Skeletal muscle tissue (tissue), 4 donors: ENCODE results near the gene OR6A2. TPM values are rescaled to one million over a fixed set of nuclear protein-coding genes. Genes with fewer than 3 reads are reported as not detected.
A peak's percentile ranks its signal among the peaks of the same experiment; 100 is the strongest.

Experiments used
- H3K27ac ChIP-seq: one replicate; pipeline ENCODE4 v1.7.0; 2013; ENCODE audit warnings: mild to moderate bottlenecking, low read depth, low read length, inconsistent platforms
- H3K27me3 ChIP-seq, 3 donors: one replicate each; pipeline ENCODE4 v1.7.0; 2013; ENCODE audit warnings: low read length in 3 of 3; ENCODE audit not compliant: control insufficient read depth in 3 of 3, insufficient read depth in 3 of 3
- H3K36me3 ChIP-seq, 3 donors: one replicate each; pipeline ENCODE4 v1.7.0; 2013; ENCODE audit warnings: low read length in 3 of 3; ENCODE audit not compliant: control insufficient read depth in 3 of 3, insufficient read depth in 3 of 3
- H3K4me1 ChIP-seq, 3 donors: one replicate each; pipeline ENCODE4 v1.7.0; 2013; ENCODE audit warnings: low read length in 3 of 3, mild to moderate bottlenecking in 3 of 3; ENCODE audit not compliant: control insufficient read depth in 3 of 3, insufficient read depth in 3 of 3
- H3K4me3 ChIP-seq, 3 donors: one replicate each; pipeline ENCODE4 v1.7.0; 2013; ENCODE audit warnings: low read length in 3 of 3
- H3K9ac ChIP-seq, 3 donors: one replicate each; pipeline ENCODE4 v1.7.0; 2013; ENCODE audit warnings: low read length in 3 of 3, mild to moderate bottlenecking in 3 of 3, moderate library complexity in 2 of 3, low read depth in 1 of 3
- H3K9me3 ChIP-seq, 3 donors: one replicate each; pipeline ENCODE4 v1.7.0; 2013; ENCODE audit warnings: low read length in 3 of 3; ENCODE audit not compliant: control insufficient read depth in 3 of 3
- total RNA-seq: library from RNA; depleted of rRNA; stranded (reverse); fragments of >200 nt; gene quantifications from one replicate; pipeline ENCODE4 v1.2.3, GENCODE V29; 2014
- donor health status: Osteomylitis.

OR6A2 gene
- total RNA-seq, 1 donor from 2014 or later, result under 0.01 TPM

GRCh38 chr11:6771926-6772893 is 27.3 kb downstream of the OR6A2 start, which contains the start of gene OR2AG2:
TSS of gene OR2AG2 (minus strand) at chr11:6771976. CDS start at chr11:6768957, 3,019 bp downstream.
- Histone ChIP-seq H3K27me3 (no peaks in the 10 kb centered on the region), H3K36me3 (no peaks in the 10 kb centered on the region), H3K9ac (no peak within 1 kb of the TSS), H3K27ac (no peak within 1 kb of the TSS), H3K4me1 (no peaks in the 10 kb centered on the region), H3K4me3 (no peak within 1 kb of the TSS), H3K9me3 (no peaks in the 10 kb centered on the region)

GRCh38 chr11:6757373-6757967 is 42.0 kb downstream of the OR6A2 start:
- no peak overlapping the region for H3K27ac ChIP-seq
- no peaks in the 10 kb centered on the region for H3K27me3 ChIP-seq
- no peaks in the 10 kb centered on the region for H3K4me1 ChIP-seq
- H3K9me3 ChIP-seq, result no peaks in the 10 kb centered on the region
- no peak overlapping the region for H3K9ac ChIP-seq
- no peaks in the 10 kb centered on the region for H3K36me3 ChIP-seq
- no peak overlapping the region for H3K4me3 ChIP-seq

- Histone ChIP-seq H3K36me3 (no peaks in the 10 kb centered on the region), H3K4me1 (no peaks in the 10 kb centered on the region), H3K27me3 (no peaks in the 10 kb centered on the region), H3K9me3 (no peaks in the 10 kb centered on the region), H3K4me3 (no peak overlapping the region), H3K27ac (no peak overlapping the region), H3K9ac (no peak overlapping the region)
Measured at GRCh38 chr11:6755953-6756347, 43.5 kb downstream of the OR6A2 start.

- no peak overlapping the region for H3K4me3 ChIP-seq
- H3K9ac ChIP-seq, result no peak overlapping the region
- no peaks in the 10 kb centered on the region for H3K9me3 ChIP-seq
- H3K4me1 ChIP-seq, result no peaks in the 10 kb centered on the region
- H3K27me3 ChIP-seq, result no peaks in the 10 kb centered on the region
- no peak overlapping the region for H3K27ac ChIP-seq
- H3K36me3 ChIP-seq, result no peaks in the 10 kb centered on the region
Measured at GRCh38 chr11:6755303-6755952, 44.1 kb downstream of the OR6A2 start.

- Histone ChIP-seq H3K27ac (peak overlapping the region; percentile 56), H3K4me3 (no peak overlapping the region), H3K9me3 (no peaks in the 10 kb centered on the region), H3K27me3 (no peaks in the 10 kb centered on the region), H3K9ac (no peak overlapping the region), H3K4me1 (no peaks in the 10 kb centered on the region), H3K36me3 (no peaks in the 10 kb centered on the region)
Measured at GRCh38 chr11:6747097-6747668, 52.3 kb downstream of the OR6A2 start.

GRCh38 chr11:6746626-6747025 is 52.9 kb downstream of the OR6A2 start:
- peak overlapping the region in 1 of 3 donors; percentile 54 for H3K4me3 ChIP-seq
- H3K4me1 ChIP-seq, result no peaks in the 10 kb centered on the region
- no peaks in the 10 kb centered on the region for H3K9me3 ChIP-seq
- H3K9ac ChIP-seq, result peak overlapping the region in 1 of 3 donors; percentile 40
- H3K27ac ChIP-seq, result peak overlapping the region; percentile 56
- no peaks in the 10 kb centered on the region for H3K27me3 ChIP-seq
- H3K36me3 ChIP-seq, result no peaks in the 10 kb centered on the region

GRCh38 chr11:6746086-6746618 is 53.3 kb downstream of the OR6A2 start:
- Histone ChIP-seq H3K9ac (peak overlapping the region in 1 of 3 donors; percentile 40), H3K4me1 (no peaks in the 10 kb centered on the region), H3K4me3 (peak overlapping the region in 2 of 3 donors; percentile 49 to 54), H3K27ac (peak overlapping the region; percentile 56), H3K36me3 (no peaks in the 10 kb centered on the region), H3K27me3 (no peaks in the 10 kb centered on the region), H3K9me3 (no peaks in the 10 kb centered on the region)

GRCh38 chr11:6745465-6746015 is 53.9 kb downstream of the OR6A2 start:
- Histone ChIP-seq H3K27me3 (no peaks in the 10 kb centered on the region), H3K27ac (peak overlapping the region; percentile 56), H3K9ac (no peak overlapping the region), H3K36me3 (no peaks in the 10 kb centered on the region), H3K4me3 (peak overlapping the region in 1 of 3 donors; percentile 54), H3K4me1 (no peaks in the 10 kb centered on the region), H3K9me3 (no peaks in the 10 kb centered on the region)

- no peaks in the 10 kb centered on the region for H3K9me3 ChIP-seq
- no peaks in the 10 kb centered on the region for H3K4me1 ChIP-seq
- no peaks in the 10 kb centered on the region for H3K27me3 ChIP-seq
- no peak overlapping the region for H3K4me3 ChIP-seq
- H3K36me3 ChIP-seq, result no peaks in the 10 kb centered on the region
- no peak overlapping the region for H3K27ac ChIP-seq
- H3K9ac ChIP-seq, result no peak overlapping the region
Measured at GRCh38 chr11:6745018-6745417, 54.5 kb downstream of the OR6A2 start.
